HG03565 (cell line): ENCODE measurements around the gene OR1G1.
"Not testable (repeated sequence)": the region's sequence is repeated elsewhere in the genome, so short reads cannot be mapped to it uniquely, and the experiment has no call there.

ENCODE experiments used
- ATAC-seq: cut with Tn5 transposase; IDR thresholded peaks from one replicate; pipeline ENCODE4 v1.9.1; 2021; ENCODE audit warnings: mild to moderate bottlenecking, moderate library complexity; ENCODE audit not compliant: unreplicated experiment

Gene OR1G1

DNA sequence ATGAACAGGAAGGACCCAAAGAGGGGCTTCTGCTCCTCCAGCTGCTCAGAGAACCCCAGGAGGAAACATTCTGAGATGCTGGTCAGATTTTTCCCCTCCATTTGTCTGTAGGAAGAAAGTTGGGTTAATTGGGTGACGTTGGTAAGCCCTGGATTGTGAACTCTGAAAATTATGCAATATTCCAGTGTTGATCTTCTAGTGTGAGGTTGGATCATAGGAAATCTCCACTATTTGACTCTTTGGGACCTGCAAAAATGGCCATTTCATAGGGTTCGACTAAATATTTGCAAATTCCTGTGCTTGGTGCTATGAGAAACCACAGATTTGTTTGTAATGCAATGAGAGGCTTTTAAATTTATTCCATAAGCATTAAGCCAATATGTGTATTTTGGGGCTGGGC lies at the start of gene OR1G1:
OR1G1 (minus strand) TSS at position 101 of the 400 bp plus-strand sequence; CDS start at position 101, 0 bp downstream.
- ATAC-seq: no peak

DNA sequence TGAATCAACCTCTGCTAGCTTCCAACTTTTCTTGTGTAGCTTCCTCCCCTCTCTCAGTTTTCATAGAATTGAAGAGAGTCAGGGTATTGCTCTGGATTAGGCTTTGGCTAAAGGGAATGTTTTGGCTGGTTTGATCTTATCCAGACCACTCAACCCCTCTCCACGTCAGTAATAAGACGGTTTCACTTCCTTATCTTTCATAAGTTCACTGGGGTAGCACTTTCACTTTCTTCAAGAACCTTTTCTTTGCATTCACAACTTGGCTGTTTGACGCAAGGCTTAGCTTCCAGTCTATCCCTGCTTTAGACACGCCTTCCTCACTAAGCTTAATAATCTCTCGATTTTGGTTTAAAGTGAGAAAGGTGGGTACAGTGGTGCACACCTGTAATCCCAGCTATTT lies 40.2 kb upstream of the OR1G1 start:
- no peak for ATAC-seq

DNA sequence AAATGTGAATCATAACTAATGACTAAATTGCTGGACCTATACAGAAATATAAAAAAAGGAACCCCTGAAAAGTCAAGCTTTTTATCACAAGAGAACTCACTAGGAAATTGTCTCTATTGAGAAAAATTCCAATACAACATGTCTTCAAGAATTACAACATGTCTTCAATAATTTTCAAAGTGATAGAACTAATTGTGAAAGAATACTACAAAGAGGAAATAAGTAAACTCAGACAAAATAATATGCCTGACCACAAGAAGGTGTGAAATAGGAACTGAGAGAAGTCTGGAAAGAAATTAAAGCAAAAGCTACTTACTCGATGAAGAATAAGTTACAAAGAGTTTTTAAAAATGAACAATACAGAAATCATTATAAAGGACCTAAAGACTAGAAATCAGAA lies 29.9 kb upstream of the OR1G1 start:
- ATAC-seq: no peak

DNA sequence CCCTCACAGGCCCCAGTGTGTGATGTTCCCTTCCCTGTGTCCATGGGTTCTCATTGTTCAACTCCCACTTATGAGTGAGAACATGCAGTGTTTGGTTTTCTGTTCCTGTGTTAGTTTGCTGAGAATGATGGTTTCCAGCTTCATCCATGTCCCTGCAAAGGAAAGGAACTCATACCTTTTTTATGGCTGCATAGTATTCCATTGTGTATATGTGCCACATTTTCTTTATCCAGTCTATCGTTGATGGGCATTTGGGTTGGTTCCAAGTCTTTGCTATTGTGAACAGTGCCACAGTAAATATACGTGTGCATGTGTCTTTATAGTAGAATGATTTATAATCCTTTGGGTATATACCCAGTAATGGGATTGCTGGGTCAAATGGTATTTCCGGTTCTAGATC lies 10.1 kb upstream of the OR1G1 start:
- ATAC-seq: not testable (repeated sequence)

DNA sequence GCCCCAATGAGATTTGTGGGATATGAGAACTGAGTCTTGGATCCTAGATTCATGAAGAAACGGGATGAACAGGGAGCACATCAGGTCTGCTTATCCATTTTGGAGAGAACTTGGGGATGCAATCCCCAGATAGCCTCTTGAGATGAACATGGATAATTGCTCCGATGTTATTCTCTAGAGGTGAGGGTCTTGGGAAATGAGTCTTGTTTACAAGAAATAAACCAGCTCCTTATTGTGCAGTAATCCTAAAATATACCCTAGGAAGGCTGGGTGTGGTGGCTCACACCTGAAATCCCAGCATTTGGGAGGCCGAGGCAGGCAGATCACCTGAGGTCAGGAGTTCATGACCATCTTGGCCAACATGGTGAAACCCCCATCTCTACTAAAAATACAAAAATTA lies 23.0 kb downstream of the OR1G1 start, which contains the start of gene OR1D2:
OR1D2 (minus strand) TSS at position 101 of the 400 bp plus-strand sequence. CDS start 11,426 bp downstream, outside the sequence.
- no peak for ATAC-seq
